Omental fat pad (tissue), 4 donors: Measurements from ENCODE around the gene GSTA2. TPM values are rescaled to one million over a fixed set of nuclear protein-coding genes. Genes with fewer than 3 reads are reported as not detected.

Experiments
- ATAC-seq: fragments of 150-250 bp; one replicate; pipeline ENCODE4 v1.9.1; 2016; ENCODE audit warnings: mild to moderate bottlenecking, moderate library complexity; ENCODE audit not compliant: low FRiP score
- DNase-seq: peaks from one replicate; pipeline ENCODE4 v3.0.0-alpha.2; 2019; ENCODE audit warnings: low spot score
- total RNA-seq, 4 donors: library from RNA; depleted of rRNA; stranded (reverse); fragments of >200 nt; gene quantifications; one replicate each; pipeline ENCODE4 v1.1.0, GENCODE V29; 2016
- TF ChIP-seq, protein P1 (sequence below), 3 donors: fragments of 450-650 bp; IDR thresholded peaks; one replicate each; pipeline ENCODE4 v1.5.1; 2016 to 2017; ENCODE audit warnings: antibody characterized with exemption in 3 of 3, mild to moderate bottlenecking in 3 of 3, moderate library complexity in 2 of 3

GSTA2 gene
- total RNA-seq, 4 donors from 2014 or later, result not detected

DNA sequence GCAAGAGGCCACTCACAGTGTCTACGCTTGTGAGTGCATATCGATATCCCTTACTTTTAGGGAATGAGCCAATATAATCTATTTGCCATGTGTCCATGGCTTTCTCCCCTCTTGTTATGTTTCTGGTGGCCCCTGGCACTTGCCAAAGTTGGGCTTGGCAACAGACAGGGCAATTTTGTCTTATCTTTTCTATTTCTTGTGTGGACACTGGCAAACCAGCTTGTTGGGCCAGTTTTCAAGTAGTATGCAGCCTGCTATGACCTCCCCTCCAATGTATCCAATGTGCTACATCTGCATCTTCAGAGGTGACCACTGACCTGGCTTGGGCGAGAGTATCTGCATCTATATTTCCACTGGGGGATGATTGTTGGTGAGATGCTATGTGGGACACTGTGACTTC lies 29.2 kb downstream of the GSTA2 start:
- ATAC-seq (no peak), DNase-seq (no peak)
- TF ChIP-seq, protein P1, sequence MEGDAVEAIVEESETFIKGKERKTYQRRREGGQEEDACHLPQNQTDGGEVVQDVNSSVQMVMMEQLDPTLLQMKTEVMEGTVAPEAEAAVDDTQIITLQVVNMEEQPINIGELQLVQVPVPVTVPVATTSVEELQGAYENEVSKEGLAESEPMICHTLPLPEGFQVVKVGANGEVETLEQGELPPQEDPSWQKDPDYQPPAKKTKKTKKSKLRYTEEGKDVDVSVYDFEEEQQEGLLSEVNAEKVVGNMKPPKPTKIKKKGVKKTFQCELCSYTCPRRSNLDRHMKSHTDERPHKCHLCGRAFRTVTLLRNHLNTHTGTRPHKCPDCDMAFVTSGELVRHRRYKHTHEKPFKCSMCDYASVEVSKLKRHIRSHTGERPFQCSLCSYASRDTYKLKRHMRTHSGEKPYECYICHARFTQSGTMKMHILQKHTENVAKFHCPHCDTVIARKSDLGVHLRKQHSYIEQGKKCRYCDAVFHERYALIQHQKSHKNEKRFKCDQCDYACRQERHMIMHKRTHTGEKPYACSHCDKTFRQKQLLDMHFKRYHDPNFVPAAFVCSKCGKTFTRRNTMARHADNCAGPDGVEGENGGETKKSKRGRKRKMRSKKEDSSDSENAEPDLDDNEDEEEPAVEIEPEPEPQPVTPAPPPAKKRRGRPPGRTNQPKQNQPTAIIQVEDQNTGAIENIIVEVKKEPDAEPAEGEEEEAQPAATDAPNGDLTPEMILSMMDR (IDR thresholded peaks at IDR 0.05), result no peak

DNA sequence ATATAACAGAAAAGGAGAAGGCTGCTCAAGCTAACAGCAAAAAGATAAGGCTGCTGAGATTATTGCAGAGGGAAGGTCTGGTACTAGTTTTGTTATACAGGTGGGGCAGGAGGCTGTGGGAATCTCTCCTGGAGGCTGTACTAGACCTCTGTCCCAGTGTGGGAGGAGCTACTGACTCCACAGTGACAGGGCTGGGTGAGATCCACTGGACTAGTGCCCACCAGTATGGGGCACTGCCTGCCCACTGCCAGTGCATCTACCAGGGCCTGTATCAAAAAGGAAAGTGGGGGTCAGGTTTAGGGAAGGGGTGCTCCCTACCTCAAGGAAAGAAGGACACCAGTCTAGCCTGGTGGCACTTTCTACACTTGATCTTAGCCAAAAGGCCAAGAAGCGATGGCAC lies 30.1 kb downstream of the GSTA2 start:
- no peak for ATAC-seq
- TF ChIP-seq, protein P1 (IDR thresholded peaks at IDR 0.05), result no peak
- no peak for DNase-seq

- TF ChIP-seq, protein P1 (IDR thresholded peaks at IDR 0.05), result no peak
- ATAC-seq, result no peak
- no peak for DNase-seq
Measured at GRCh38 chr6:52731719-52732118, 31.6 kb downstream of the GSTA2 start.

- no peak for ATAC-seq
- no peak for DNase-seq
- TF ChIP-seq, protein P1 (IDR thresholded peaks at IDR 0.05), result no peak
Measured at GRCh38 chr6:52729576-52729975, 33.7 kb downstream of the GSTA2 start.

DNA sequence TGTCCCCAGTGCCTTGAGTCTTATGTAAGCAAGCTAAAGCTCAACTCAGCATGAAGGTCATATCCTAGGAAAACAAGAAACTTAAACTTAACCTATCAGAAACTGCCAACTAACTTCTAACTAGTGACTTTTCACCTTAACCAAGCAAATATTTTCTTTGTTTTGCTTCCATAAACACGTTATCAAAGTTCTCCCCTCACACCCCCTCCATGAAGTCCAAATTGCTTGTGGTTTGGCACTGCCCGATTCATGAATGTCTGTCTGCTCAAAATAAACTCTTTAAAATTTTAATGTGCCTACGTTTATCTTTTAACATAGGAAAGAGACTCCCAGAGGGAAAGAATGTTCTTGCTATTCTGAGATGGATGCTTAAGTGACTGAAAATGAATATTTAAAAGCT lies 34.9 kb downstream of the GSTA2 start:
- no peak for ATAC-seq
- TF ChIP-seq, protein P1 (IDR thresholded peaks at IDR 0.05), result no peak
- DNase-seq, result no peak

DNA sequence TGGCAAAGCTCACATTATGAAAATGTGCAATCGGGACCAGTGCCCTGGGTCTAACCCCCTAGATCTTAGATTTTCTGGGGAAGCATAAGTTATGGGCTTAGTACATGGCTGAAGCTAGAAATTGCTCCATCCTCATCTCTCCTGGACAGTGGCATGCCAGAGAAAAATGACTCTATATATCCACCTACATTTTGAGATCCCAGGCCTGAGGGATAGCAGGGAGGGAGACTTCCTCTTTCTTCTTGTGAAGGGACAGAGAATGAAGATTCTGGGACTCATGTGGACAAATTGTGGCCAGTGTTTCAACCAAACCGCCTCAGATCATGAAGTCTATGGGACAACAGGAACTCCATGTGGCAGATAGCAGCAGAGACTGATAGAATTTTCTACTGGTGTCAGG lies 35.4 kb downstream of the GSTA2 start:
- TF ChIP-seq, protein P1 (IDR thresholded peaks at IDR 0.05), result no peak
- ATAC-seq (no peak), DNase-seq (no peak)

DNA sequence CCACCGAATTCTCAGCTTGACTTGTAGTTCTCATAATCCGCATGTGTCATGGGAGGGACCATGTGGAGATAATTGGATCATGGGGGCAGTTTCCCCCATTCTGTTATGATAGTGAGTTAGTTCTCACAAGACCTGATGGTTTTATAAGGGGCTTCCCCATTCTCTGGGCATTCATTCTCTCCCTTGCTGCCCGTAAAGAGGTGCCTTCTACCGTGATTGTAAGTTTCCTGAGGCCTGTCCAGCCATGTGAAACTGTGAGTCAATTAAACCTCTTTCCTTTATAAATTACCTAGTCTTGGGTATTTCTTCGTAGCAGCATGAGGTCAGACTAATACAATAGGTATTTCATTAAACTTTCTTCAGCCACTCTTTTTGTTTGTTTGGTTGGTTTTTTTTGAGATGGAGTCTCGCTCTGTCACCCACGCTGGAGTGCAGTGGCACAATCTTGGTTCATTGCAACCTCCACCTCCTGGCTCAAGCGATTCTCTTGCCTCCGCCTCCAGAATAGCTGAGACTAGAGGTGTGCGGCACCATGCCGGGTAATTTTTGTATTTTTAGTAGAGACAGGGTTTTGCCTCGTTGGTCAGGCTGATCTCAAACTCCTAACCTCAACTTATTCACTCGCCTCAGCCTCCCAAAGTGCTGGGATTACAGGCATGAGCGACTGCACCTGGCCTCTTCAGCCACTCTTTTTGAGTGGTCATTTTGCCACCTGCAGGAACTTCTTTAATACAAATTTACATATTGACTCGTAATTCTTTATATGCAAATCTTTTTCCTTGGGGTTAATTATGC lies 36.3 kb downstream of the GSTA2 start:
- no peak for ATAC-seq
- no peak for DNase-seq
- TF ChIP-seq, protein P1 (IDR thresholded peaks at IDR 0.05), result no peak
